HG03558 (cell line): ENCODE measurements around the gene LAMA2.

ENCODE experiments used
- ATAC-seq: cut with Tn5 transposase; IDR thresholded peaks from one replicate; pipeline ENCODE4 v1.9.1; 2021; ENCODE audit warnings: moderate number of reproducible peaks; ENCODE audit not compliant: unreplicated experiment; ENCODE audit errors: extremely low read depth

LAMA2 gene

GRCh38 chr6:129251669-129252376 is 368.9 kb downstream of the LAMA2 start:
- peak; percentile 86 for ATAC-seq

DNA sequence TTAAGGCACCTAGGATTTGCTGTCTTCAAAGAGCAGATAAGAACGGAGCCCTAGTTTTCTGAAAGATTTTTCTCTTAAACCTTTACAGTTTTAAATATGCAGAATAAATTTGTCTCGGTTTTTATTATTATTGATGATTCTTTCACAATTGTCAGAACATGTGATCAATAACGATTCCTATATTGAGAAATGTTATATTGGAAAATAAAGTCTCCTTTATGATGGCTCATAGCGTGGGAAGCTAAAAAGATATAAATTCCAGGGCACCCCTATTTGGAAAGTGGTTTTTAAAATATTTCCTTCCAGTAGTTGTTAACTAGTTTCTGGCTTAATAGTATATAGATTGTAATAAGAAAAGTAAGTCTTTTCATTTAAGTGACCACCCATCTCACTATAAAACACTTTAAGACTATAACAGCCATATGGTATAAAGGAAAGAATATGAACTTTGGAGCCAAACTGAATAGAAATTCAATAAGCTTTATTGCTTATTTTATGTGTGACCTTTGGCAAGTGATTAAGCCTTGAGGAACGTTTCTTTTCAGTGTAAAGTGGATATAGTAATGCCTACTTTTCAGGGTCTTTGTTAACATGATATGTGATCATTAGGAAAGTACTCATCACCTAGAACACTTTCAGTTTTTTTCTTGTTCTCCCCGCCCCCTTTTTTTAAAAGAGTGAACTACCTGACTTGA is 369.6 kb downstream of the LAMA2 start:
- no peak for ATAC-seq

- no peak for ATAC-seq
Observed at GRCh38 chr6:129253242-129253641, 370.3 kb downstream of the LAMA2 start.

DNA sequence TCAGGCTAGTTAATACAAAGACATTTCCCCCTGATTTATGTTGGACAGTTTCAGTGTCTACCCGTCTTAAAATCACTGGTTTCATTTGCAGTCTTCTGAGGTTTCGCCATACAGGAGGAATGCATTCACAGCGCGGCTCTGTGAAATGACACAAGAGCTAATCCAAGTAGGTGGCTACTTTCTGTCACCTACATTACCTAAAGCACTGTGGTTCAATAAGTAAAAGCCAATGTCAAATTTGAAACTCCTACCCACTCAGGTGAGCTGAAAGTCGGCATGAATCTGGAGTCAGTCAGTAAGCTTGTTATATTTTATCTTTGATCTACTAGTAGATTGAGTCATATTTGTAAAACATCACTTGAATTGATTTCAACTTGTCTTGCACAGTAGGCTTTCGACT is 370.8 kb downstream of the LAMA2 start:
- no peak for ATAC-seq

DNA sequence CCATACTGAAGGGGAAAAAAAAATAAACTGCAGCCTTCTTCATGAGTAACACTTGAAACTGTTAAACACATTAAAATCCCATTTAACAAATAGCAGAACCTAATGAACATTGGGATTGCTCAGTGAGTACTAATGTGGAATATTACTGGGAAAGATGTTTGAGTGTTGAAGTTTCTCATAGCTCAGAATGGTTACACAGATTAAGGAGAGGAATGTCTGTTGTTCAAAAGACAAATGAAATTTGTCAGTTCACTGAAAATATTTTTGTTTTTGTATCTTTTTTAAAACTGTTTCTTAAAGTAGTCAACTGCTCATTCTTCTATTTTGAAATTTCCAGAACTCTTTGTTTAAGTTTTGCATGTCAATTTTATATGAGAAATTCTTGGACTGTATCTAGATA is 374.3 kb downstream of the LAMA2 start:
- ATAC-seq: no peak

GRCh38 chr6:129262661-129263060 is 379.7 kb downstream of the LAMA2 start:
- ATAC-seq: no peak

DNA sequence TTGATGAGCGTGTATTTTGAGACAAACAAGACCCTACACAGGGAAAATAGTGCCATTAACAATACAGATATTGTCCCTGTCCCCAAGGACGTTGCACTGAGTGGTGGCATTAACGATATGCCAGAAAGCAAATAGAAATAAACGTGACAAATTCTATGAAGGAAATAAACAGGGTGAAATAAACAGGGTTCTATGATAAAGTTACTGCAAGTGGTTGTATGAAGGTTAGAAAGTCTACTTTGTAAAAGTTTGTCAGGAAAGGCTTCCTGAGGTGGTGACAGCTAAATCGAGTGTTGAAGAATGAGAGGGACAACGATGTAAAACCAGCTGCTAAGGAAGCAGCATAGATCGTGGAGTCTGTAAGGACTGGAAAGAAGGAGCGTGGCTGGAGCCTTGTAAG is 380.2 kb downstream of the LAMA2 start:
- ATAC-seq: no peak

- ATAC-seq: no peak
Observed at GRCh38 chr6:129264480-129265045, 381.6 kb downstream of the LAMA2 start.

GRCh38 chr6:129267028-129267427 is 384.1 kb downstream of the LAMA2 start:
- ATAC-seq: no peak

DNA sequence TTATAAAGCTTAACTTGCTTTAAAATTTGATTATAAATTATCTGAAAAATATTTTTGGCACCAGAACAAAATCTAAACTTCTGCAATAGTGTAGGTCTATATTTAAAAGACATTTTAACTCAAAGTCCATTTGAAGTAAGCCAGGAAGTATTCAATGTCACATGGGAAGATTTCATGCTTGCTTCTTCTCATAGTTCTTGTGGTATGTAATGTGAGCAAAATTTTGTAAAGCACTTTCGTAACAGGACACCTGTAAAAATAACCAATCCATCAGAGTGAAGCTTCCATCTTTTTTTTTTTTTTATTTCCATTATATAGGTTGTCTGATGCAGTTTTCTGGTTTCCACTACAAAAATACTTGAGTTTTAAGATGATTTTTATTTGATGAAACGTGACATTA is 386.1 kb downstream of the LAMA2 start:
- ATAC-seq: no peak

DNA sequence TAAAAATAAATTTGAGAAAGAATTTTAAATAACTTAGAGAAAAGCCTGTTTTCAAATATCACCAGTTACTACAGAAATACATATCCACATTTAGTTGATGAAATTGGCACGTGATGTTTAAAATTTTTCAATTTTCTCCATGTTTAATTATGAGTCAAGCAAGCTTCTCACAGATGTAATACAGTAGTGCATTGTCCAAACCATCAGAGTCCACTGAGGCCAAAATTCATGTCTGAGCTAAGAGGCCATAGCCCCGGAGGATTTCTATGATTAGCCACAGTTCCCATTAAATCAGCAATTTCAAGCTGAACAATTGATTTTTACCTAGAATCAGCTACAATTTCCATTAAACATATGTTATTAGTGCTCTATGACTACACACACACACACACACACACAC is 387.0 kb downstream of the LAMA2 start:
- no peak for ATAC-seq

- ATAC-seq: no peak
Observed at GRCh38 chr6:129270450-129270849, 387.5 kb downstream of the LAMA2 start.

GRCh38 chr6:129273161-129273560 is 390.2 kb downstream of the LAMA2 start:
- no peak for ATAC-seq

DNA sequence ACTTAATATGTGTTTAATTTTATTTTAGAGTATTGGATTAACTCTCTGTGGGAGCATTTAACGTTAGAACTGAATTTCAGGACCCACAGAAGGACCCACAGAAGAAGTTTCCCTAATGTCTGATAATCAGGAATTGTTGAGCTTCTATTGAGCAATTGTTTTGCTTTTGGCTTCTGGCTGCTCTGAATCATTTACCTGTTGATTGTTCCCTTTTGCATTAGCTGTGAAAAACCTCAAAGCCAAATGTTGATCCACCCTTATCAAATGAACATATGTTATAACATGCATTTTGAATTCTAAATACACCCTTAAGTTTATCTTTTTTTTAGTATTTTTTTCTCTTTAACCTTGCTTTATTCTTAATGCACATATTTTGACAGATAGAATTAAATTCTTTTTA is 393.5 kb downstream of the LAMA2 start:
- ATAC-seq: no peak

DNA sequence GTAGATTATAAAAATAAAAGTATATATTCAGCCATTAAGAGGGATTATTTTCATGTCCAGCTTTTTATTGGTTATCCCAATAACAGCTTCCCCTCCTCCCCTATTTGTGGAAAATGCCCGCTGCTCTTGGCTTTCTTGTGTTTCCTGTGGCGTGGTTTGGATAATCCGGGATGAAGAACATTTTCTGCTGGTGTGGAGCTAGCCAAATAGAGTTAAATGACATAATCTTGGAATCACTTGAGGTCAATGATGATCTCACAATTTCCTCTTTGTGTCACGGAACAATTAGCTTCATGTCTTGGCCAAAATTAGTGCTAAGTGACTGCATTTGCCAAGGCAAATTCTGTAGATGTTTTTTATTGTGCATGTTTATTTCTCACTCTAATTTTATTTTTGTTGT is 394.0 kb downstream of the LAMA2 start:
- ATAC-seq: no peak

DNA sequence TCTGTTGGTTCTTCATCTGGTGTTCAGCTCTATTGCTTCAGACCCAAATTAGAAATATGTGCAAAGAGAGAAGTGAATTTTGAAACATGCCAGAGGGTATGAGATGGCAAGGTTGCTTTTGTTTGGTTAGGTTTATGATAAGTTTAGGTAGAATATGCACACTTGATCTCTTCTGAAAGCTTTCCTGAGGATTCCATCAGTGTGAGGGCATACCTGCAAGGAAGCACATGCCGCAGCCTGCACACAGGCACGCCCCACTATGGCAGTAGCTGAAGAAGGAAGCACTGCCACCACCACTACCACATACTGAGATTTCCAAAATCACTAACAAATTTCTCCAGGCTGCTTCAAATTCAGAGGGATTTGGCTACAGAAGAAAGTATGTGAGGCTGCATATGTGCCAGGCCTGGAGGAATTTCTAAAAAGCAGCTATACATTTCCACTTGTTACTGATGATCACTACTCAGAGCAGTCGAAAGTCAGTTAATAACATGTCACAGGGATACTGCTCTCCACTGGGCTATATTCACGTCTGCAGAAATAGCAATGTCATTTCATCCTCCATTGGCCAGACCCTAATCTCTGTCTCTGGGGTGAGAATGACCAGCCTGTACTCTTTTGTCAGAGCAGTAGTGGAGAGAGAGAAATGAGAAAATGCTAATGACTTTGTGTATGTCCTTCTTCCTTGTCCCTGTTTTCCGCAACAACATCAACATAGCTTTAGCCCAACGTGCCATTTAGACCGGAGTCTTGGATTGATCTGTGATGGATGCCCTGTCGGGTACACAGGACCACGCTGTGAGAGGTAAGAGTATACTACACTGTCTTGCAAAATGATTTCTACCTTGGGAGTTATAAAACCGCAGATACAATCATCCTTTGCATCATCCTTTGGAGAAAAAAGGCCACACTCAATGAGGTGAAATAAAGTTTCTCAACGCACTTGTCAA is 396.7 kb downstream of the LAMA2 start:
- no peak for ATAC-seq

DNA sequence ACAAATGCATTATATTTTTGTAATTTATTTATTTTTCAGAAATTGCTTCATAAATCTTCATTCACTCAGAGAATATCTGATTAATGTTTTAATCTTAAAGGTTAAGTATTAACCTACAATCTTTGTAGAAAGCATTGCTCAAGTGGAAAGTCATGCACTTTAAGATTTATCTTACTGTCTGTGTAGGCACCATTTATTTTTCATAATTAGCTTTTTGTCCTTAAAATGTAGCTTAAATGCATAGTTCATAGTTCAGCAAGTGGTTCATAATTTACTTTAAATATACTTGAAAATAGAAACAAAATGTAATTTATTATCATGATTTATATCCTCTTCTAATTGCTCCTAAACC is 397.3 kb downstream of the LAMA2 start:
- no peak for ATAC-seq

GRCh38 chr6:129280749-129281148 is 397.8 kb downstream of the LAMA2 start:
- no peak for ATAC-seq

DNA sequence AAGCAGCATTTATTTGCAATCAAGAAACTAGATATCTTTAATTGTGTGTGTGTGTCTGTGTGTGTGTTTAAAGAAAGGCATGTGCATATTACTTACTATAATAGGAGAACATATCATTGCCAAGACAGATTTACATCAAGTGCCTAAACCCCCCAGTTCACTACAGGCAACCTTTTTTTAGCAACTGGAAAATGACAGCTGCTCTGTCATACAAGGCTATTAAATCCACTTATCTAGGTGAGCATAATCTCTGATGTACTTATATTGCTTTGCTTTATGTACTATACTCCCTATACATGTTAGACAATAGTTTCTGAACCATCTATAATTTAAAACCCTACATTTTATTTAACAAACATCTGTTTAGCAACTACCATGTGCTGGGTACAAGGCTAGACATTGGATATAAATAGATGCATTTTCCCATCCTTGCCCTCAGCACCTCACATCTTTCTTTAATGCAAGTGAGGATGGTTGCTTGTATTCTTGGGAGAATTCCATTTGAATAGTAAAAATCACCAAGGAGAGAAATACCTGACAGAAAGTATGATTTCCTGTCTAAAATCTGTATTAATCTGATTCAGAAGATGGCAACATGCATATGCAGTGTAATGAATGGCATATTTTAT is 398.3 kb downstream of the LAMA2 start:
- ATAC-seq: no peak

GRCh38 chr6:129282019-129282418 is 399.1 kb downstream of the LAMA2 start:
- ATAC-seq: no peak
